ENCODE results near the gene ABCA4.

- TF ChIP-seq POLR2A (IDR thresholded peaks at IDR 0.05; ENCODE audit: low read depth, low read length) (no peak), POLR2AphosphoS5 (IDR thresholded peaks at IDR 0.05; ENCODE audit: low read depth, low read length) (no peak), TAF1 (IDR thresholded peaks at IDR 0.05; ENCODE audit: low read depth, low read length) (no peak), PAX5 (IDR thresholded peaks at IDR 0.05; ENCODE audit: insufficient read depth, low read length, severe bottlenecking) (no peak), POU2F2 (IDR thresholded peaks at IDR 0.05; ENCODE audit: low read depth, low read length) (no peak), SPI1 (IDR thresholded peaks at IDR 0.05; ENCODE audit: low read depth, low read length) (no peak)
Observed at GRCh38 chr1:94002046-94002787, 118.7 kb downstream of the ABCA4 start.

All from GM12891 (cell line).